ENCODE results near the gene PRKCH. TPM values are rescaled to one million over a fixed set of nuclear protein-coding genes. Genes with fewer than 3 reads are reported as not detected.

The PRKCH gene
- total RNA-seq, 3 donors from 2014 or later, result 109 to 141 (median 134) TPM

DNA sequence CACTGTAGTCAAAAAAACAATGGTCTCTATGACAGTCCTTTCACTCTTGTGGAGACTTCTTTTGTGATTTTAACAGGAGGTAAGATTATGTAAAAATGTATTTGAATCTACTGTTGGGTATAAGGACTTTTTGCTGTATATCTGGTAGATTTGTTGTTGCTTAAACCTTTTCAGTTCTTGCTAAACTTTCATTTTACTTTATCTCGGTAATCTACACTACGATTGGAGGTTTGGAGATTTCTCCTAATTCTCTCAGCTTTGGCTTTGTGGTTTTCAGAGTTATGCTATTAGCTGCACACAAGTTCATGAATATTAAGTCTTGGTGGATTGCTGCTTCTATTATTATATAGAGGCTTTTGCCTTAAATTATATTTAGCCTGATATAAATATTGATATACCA, 257.4 kb downstream of the PRKCH start:
- no peaks in the 10 kb centered on the region for H3K36me3 Mint-ChIP-seq (ENCODE audit: insufficient read depth)
- H3K4me3 Mint-ChIP-seq, result no peak overlapping the region

DNA sequence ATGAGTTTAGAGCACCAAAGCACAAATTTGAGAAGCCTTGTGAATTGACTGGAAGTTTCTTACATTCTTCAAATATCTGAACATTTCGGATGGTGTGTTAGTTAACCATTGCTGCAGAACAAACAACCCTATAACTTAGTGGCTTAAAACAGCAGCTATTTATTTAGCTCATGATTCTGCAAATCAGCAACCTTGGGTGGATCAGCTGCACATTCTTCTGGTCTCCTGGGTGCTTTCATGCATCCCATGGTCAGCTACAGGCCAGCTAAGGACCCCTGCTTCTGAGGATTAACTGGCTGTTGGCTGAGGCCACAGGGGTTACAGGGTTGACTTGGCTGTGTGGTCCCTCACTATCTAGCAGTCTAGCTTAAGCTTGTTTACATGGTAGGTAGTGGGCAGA, 260.0 kb downstream of the PRKCH start:
- H3K27me3 Mint-ChIP-seq (ENCODE audit: low read depth), result no peaks in the 10 kb centered on the region
- H3K36me3 Mint-ChIP-seq (ENCODE audit: insufficient read depth), result no peaks in the 10 kb centered on the region
- no peak for ATAC-seq
- no peak overlapping the region for H3K4me3 Mint-ChIP-seq
- H3K9me3 Mint-ChIP-seq, result no peaks in the 10 kb centered on the region
- H3K4me1 Mint-ChIP-seq (ENCODE audit: low read depth), result peaks cover 21% of the 10 kb centered on the region
- no peak for DNase-seq

More for the DNA sequence above, 257.4 kb downstream of the PRKCH start:
- H3K4me1 Mint-ChIP-seq (ENCODE audit: low read depth), result peaks cover 29% of the 10 kb centered on the region
- no peaks in the 10 kb centered on the region for H3K9me3 Mint-ChIP-seq
- ATAC-seq, result peak in 1 of 2 donors; percentile 46
- no peaks in the 10 kb centered on the region for H3K27me3 Mint-ChIP-seq (ENCODE audit: low read depth)
- no peak for DNase-seq

DNA sequence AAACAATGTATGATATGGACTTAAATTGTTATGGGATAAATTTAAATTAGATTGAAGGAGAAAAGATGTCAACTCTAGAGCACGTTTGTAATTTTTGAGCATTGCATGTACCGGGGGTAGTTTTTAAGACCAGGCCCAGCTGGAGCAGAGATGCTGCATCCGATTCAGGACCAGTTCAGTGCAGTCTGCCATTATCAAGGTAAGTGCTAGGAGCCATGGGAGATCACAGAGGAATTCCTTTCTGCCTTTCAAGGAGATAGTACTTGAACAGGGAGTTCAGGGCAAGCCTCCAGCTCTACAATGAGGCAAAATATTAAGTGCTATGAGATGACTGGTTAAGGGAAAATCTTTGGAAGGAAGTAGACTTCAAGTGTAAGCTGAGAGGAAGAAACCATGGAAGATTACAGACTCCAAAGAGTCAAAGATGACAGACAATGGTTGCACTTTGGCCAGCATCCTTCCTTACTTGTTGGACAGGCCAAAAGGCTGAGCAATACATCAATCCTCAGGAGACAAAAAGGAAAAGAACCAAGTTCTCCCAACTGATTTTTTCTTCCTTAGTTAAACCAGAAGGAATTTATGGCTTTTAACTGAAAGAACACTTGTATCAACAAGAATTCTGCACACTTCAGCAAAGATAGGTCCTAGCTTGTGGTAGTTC, 260.7 kb downstream of the PRKCH start:
- no peaks in the 10 kb centered on the region for H3K36me3 Mint-ChIP-seq (ENCODE audit: insufficient read depth)
- H3K9me3 Mint-ChIP-seq, result no peaks in the 10 kb centered on the region
- peaks cover 21% of the 10 kb centered on the region for H3K4me1 Mint-ChIP-seq (ENCODE audit: low read depth)
- DNase-seq (no peak), ATAC-seq (no peak)
- no peak overlapping the region for H3K4me3 Mint-ChIP-seq
- H3K27me3 Mint-ChIP-seq (ENCODE audit: low read depth), result no peaks in the 10 kb centered on the region

DNA sequence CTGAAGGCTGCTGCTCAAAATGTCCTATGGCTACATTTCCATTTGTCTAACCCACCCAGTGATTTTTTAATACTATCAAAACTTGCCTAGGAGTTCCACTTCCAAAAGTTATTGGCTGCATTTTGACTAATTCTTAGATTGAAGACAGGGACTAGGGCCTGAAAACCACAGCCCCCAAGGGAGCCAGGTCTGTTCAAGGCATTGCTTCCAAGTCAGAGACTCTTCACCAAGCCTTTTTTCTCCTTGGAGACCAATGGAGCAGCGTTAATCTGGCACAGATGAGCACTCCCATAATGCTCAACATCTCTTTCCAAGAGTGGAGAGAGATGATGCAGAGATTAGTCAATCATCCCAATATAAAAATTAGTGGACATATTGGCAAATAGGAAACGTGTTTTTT, 261.4 kb downstream of the PRKCH start:
- H3K4me1 Mint-ChIP-seq (ENCODE audit: low read depth), result peaks cover 18% of the 10 kb centered on the region
- ATAC-seq, result no peak
- H3K27me3 Mint-ChIP-seq (ENCODE audit: low read depth), result no peaks in the 10 kb centered on the region
- DNase-seq, result no peak
- no peaks in the 10 kb centered on the region for H3K36me3 Mint-ChIP-seq (ENCODE audit: insufficient read depth)
- no peaks in the 10 kb centered on the region for H3K9me3 Mint-ChIP-seq
- no peak overlapping the region for H3K4me3 Mint-ChIP-seq

DNA sequence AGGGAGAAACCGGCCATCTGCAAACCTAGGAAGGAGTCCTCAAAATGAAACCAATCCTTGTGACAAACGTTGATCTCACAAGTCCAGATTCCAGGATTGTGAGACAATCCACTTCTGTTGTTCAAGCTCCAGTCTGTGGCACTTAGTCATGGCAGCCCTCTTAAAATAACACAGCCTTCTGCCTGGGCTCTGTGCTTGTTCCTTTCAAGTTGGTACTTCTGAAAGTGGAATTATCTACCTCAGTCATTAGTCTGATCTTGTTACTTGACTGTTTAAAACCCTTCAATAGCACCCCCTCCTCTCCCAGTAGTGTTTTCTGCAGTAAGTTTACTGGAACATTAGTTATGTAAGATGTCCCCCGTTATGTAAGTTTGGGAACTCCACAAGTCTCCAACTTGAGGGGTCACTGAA, 263.0 kb downstream of the PRKCH start:
- peaks cover 8% of the 10 kb centered on the region for H3K4me1 Mint-ChIP-seq (ENCODE audit: low read depth)
- H3K4me3 Mint-ChIP-seq, result no peak overlapping the region
- no peaks in the 10 kb centered on the region for H3K36me3 Mint-ChIP-seq (ENCODE audit: insufficient read depth)
- ATAC-seq (no peak), DNase-seq (no peak)
- no peaks in the 10 kb centered on the region for H3K9me3 Mint-ChIP-seq
- H3K27me3 Mint-ChIP-seq (ENCODE audit: low read depth), result no peaks in the 10 kb centered on the region

DNA sequence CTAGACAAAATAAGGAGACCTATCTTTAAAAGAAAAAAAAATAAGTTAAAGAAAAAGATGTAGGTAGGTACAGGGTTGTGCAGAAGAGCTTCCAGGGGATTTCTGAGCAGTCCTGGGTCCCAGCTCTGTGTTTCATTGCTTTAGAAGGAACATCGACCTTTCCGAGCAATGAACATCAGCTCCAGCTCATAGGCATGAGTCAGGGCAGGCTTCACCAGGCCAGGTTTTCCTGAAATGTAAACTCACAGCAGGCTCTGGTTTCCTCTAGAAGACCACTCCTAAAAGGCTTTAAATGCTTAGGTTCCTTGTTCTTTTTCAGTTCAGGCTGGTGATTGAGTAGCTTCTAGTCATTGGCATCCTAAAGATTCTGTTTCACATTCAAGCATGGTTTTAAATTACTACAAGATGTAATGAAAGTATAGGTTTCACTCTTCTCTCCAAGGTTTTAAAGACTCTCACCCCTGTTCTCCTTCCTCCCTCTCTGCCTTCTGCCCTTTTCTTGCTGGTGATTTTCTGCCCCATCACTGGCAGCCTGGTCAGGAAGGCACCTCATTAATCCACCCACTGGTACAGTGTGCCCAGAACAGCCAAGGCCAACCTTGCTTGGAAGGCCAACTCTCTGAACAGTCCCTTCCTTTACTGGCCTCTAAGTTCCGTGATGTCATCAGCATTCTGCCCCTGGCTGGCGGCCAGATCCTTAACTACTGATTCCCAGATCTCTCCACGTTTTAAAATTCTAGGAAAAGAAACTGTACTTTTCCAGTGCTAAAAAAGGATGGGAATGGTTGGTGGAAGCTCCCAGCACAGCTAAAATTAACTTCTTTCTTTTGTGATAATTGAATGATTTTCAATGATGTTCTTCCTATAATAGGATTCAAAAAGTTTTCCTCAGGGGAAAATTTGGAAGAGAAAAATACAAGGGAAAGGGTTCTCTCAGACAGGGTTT, 264.5 kb downstream of the PRKCH start:
- H3K27me3 Mint-ChIP-seq (ENCODE audit: low read depth), result no peaks in the 10 kb centered on the region
- DNase-seq (no peak), ATAC-seq (peak in 1 of 2 donors; percentile 14)
- H3K36me3 Mint-ChIP-seq (ENCODE audit: insufficient read depth), result no peaks in the 10 kb centered on the region
- H3K4me1 Mint-ChIP-seq (ENCODE audit: low read depth), result peaks cover 11% of the 10 kb centered on the region
- H3K9me3 Mint-ChIP-seq, result no peaks in the 10 kb centered on the region
- H3K4me3 Mint-ChIP-seq, result no peak overlapping the region

DNA sequence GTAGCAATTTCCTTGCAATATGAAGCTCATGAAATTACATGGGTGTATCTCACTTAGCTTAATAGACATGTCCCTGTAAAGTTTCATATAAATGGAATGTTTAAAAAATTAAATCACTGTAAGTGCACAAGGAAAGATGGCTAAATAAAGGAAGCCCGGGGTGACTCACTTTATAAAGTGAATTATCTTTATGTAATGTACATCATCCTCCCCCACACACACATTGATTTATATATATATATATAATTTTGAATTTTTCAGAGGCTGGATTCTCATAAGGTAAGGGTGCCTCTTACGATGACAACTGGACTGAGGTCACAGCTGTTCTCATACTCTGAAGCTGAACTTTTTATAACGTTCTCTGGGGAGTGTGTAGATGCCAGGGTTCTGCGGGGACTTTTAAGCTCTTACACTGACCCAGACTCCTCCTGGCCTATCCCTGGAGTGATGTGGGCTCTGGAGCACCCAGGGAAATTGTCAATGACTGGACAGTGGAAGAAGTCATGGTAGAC, 265.2 kb downstream of the PRKCH start:
- no peaks in the 10 kb centered on the region for H3K36me3 Mint-ChIP-seq (ENCODE audit: insufficient read depth)
- no peak for DNase-seq
- H3K9me3 Mint-ChIP-seq, result no peaks in the 10 kb centered on the region
- no peak overlapping the region for H3K4me3 Mint-ChIP-seq
- no peak for ATAC-seq
- no peaks in the 10 kb centered on the region for H3K27me3 Mint-ChIP-seq (ENCODE audit: low read depth)
- peaks cover 11% of the 10 kb centered on the region for H3K4me1 Mint-ChIP-seq (ENCODE audit: low read depth)

DNA sequence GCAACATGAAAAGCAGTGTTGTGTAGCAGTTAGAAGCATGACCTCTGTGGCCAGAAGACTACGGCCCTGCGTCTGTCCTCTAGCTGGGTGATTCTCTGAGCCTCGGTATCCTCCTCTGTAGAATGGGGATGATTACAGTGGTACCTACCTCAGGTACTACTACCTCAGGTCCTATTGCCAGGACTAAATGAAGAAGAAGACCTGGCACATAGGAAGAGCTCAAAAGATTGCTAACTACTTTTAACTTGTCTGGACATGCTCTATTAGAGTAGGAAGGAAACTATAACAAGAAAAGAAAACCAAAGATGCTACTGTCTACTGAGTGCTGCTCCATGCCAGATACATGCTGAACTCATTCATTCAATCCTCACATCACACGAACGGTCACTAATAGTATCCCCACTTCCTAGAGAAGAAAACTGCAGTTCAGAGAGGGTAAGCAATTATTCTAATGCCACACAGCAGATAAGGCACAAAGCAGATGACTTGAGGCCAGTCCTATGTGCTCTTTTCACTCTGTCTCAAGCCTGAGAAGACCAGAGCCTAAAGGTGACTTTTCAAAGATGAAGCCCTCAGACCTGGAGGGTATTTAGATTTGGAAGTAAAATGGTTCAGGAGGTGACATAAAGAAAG, 265.8 kb downstream of the PRKCH start:
- DNase-seq, result no peak
- peaks cover 1% of the 10 kb centered on the region for H3K9me3 Mint-ChIP-seq
- no peak for ATAC-seq
- H3K4me3 Mint-ChIP-seq, result no peak overlapping the region
- H3K27me3 Mint-ChIP-seq (ENCODE audit: low read depth), result no peaks in the 10 kb centered on the region
- no peaks in the 10 kb centered on the region for H3K36me3 Mint-ChIP-seq (ENCODE audit: insufficient read depth)
- H3K4me1 Mint-ChIP-seq (ENCODE audit: low read depth), result peaks cover 12% of the 10 kb centered on the region

DNA sequence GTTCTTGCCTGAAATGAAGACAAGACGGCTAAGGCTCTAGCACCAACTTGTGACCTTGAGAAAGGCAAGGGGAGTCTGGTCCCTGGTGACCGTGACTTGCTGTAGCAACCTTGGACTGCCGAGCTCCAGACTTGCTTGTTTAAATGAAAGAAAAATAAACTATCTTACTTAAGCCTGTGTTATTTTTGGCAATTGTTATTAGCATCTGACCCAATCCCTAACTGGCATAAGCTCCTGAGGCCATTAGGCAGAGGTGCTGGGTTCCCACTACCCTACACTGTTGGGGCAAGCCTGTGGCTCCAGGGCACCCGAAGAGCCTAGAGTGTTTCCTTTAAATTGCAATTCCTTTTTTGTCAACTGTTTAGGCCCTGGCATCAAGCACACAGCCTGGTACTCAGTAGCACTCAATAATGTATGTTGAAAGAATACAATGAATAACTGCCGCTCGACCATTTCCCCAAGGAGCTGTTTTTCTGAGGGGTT, 267.1 kb downstream of the PRKCH start:
- DNase-seq (no peak), ATAC-seq (no peak)
- no peaks in the 10 kb centered on the region for H3K27me3 Mint-ChIP-seq (ENCODE audit: low read depth)
- H3K36me3 Mint-ChIP-seq (ENCODE audit: insufficient read depth), result no peaks in the 10 kb centered on the region
- H3K9me3 Mint-ChIP-seq, result peaks cover 5% of the 10 kb centered on the region
- H3K4me1 Mint-ChIP-seq (ENCODE audit: low read depth), result peaks cover 19% of the 10 kb centered on the region
- H3K4me3 Mint-ChIP-seq, result no peak overlapping the region

DNA sequence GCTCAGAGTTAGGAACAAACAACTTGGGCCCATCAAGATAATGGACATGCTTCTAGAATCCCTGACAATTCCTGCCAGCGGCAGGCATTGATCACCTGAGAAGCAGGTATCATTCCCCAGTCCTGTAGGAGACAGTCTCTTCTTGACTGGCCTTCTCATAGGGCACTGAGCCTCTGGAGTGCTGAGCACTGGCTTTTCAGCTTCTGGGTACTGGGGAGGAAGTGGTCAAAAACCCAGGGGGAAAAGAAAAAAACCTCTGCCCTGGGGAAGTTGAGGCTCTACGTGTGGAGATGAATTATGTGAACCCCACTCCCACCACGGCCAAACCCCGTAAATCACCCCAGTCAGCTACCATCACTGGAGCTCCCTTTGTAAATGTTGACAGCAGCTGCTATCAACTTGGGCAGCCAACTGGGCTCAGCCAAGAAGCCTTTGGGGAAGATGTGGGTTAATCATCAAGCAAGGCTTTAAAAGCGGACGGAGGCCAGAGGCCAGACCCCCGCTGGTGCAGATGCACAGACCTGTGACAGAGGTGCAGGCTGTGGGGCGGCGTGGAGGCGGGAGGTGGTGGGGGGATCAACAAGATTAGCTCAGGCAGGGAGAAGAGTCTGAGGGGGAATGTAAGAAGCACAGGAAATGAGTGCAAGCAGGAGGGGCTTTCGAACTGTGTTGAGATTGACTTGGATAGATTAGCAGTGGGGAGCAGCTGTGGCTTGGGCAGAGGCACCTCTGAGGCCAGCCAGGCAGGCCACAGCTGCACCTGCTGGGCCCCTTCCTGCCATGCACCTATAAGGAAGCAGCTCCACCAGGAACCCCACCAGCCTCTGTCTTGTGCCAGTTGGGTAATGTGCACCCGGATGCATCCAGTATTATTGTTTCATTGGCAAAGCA, 268.6 kb downstream of the PRKCH start:
- Mint-ChIP-seq H3K36me3 (ENCODE audit: insufficient read depth) (no peaks in the 10 kb centered on the region), H3K27me3 (ENCODE audit: low read depth) (no peaks in the 10 kb centered on the region), H3K4me3 (no peak overlapping the region), H3K9me3 (peaks cover 5% of the 10 kb centered on the region), H3K4me1 (ENCODE audit: low read depth) (peaks cover 33% of the 10 kb centered on the region)
- DNase-seq (no peak), ATAC-seq (no peak)

DNA sequence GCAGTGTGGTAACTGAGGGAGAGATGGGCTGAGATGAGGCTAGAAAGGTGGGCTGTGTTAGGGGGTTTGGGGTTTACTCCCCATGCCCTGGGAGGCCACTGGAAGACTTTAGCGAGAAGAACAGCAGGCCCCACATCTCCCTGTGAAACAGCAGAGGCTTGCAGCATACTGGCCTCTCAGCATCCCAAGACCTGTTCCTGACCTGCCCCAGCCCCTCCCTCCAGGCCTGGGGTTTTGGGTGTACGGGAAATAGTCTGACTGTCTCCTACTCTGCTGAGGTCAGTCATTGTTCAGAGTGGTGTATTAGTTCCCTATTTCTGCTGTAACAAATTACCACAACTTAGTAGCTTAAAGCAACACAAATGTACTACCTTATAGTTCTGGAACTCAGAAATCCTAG, 270.5 kb downstream of the PRKCH start:
- Mint-ChIP-seq H3K9me3 (peaks cover 5% of the 10 kb centered on the region), H3K4me1 (ENCODE audit: low read depth) (peaks cover 43% of the 10 kb centered on the region), H3K27me3 (ENCODE audit: low read depth) (no peaks in the 10 kb centered on the region), H3K4me3 (no peak overlapping the region), H3K36me3 (ENCODE audit: insufficient read depth) (no peaks in the 10 kb centered on the region)
- ATAC-seq, result no peak
- no peak for DNase-seq

DNA sequence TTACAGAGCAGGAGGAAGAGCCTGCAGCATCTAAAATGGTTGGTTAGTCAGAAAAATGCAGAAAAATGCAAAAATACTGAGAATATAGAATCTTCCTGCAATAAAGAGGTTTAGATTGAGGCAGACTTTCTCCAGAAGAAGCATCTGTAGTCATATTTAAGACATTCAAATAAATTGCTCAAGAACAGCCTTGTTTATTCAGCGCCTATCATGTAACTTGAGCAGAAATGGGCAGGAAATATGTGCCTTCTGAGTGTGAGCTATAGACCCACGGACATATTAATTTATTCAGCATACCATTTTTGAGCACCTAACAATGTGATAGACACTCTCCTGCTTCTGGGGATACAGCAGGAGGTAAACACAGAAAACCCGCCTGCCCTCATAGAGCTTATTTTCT, 272.0 kb downstream of the PRKCH start:
- Mint-ChIP-seq H3K9me3 (peaks cover 5% of the 10 kb centered on the region), H3K4me1 (ENCODE audit: low read depth) (peaks cover 50% of the 10 kb centered on the region), H3K36me3 (ENCODE audit: insufficient read depth) (no peaks in the 10 kb centered on the region), H3K4me3 (no peak overlapping the region), H3K27me3 (ENCODE audit: low read depth) (no peaks in the 10 kb centered on the region)
- ATAC-seq, result no peak
- DNase-seq, result no peak

DNA sequence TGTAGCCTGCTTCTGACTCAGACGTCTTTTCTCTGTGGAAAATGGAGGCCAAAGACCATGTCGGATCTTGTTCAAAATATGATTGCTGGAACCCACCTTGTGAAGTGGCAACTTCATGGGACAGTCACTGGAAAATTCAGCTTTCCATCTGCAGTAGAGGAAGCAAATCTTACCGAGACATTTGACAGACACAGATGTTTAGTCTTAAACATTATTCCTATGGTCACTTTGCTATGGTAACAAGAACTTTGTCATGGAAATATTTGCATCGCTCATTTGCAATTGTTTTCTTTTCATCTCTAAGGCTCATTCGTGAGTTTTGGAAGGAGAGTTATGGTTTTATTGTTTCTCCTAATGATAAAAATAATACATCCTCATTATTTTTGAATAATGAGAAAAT, 275.6 kb downstream of the PRKCH start:
- Mint-ChIP-seq H3K4me1 (ENCODE audit: low read depth) (peaks cover 49% of the 10 kb centered on the region), H3K27me3 (ENCODE audit: low read depth) (no peaks in the 10 kb centered on the region), H3K9me3 (peaks cover 5% of the 10 kb centered on the region), H3K36me3 (ENCODE audit: insufficient read depth) (no peaks in the 10 kb centered on the region), H3K4me3 (no peak overlapping the region)
- no peak for ATAC-seq
- DNase-seq, result no peak
